ENCODE results near the gene MANBA.

DNA sequence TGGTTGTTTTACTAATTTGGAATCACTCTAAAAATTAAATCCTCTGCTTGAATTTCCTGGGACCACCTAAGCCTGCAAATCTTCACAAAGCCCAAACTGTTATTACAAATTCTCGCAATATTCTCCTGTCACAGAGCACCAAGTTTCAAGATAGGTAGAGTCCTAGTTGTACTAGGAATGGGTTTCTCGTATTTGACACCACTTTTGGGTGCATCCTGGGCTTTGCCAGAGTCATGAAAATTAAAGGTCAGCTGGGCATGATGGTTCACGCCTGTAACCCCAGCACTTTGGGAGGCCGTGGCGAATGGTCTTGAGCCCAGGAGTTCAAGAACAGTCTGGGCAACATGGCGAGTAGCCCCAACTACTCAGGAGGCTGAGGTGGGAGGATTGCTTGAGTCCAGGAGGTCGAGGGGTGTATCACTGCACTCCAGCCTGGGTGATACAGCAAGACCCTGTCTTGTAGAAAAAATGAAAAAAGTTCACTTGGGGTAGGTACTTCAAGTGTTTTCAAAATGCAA lies 30.6 kb upstream of the MANBA start:
- TF ChIP-seq, protein P1, sequence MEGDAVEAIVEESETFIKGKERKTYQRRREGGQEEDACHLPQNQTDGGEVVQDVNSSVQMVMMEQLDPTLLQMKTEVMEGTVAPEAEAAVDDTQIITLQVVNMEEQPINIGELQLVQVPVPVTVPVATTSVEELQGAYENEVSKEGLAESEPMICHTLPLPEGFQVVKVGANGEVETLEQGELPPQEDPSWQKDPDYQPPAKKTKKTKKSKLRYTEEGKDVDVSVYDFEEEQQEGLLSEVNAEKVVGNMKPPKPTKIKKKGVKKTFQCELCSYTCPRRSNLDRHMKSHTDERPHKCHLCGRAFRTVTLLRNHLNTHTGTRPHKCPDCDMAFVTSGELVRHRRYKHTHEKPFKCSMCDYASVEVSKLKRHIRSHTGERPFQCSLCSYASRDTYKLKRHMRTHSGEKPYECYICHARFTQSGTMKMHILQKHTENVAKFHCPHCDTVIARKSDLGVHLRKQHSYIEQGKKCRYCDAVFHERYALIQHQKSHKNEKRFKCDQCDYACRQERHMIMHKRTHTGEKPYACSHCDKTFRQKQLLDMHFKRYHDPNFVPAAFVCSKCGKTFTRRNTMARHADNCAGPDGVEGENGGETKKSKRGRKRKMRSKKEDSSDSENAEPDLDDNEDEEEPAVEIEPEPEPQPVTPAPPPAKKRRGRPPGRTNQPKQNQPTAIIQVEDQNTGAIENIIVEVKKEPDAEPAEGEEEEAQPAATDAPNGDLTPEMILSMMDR (conservative IDR thresholded peaks at IDR 0.05), result no peak
- TF ChIP-seq ZFX (IDR thresholded peaks at IDR 0.05), result no peak
